OCI-M1 (cell line): Measurements from ENCODE around the gene TRIM44.
"Not testable (repeated sequence)": the region's sequence is repeated elsewhere in the genome, so short reads cannot be mapped to it uniquely, and the experiment has no call there.

Experiments
- DNase-seq: peaks from one replicate; lab custom pipeline; 2025; lab: John Stamatoyannopoulos, UW

The TRIM44 gene

GRCh38 chr11:35815556-35816315 lies 153.2 kb downstream of the TRIM44 start:
- DNase-seq: no peak

DNA sequence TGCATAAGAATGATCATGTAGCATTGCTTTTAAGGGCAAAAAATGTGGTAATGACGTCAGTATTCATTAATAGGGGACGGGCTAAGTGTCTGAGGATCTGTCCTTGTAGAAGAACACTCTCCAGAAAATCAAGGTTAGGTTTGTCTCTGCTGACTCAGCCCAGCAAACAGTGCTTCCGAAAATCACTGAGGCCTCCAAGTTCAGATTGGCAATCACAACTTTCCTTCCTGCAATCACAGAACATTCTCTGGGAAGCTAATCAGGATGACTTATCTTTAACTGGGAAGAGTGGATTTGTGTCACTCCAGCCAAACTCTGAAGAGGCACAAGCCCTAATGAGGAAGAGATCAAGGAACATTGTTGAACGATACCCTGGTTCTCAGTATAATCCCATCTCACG lies 158.0 kb downstream of the TRIM44 start:
- DNase-seq: no peak

GRCh38 chr11:35822815-35823495 lies 160.4 kb downstream of the TRIM44 start:
- peak; percentile 76 for DNase-seq

DNA sequence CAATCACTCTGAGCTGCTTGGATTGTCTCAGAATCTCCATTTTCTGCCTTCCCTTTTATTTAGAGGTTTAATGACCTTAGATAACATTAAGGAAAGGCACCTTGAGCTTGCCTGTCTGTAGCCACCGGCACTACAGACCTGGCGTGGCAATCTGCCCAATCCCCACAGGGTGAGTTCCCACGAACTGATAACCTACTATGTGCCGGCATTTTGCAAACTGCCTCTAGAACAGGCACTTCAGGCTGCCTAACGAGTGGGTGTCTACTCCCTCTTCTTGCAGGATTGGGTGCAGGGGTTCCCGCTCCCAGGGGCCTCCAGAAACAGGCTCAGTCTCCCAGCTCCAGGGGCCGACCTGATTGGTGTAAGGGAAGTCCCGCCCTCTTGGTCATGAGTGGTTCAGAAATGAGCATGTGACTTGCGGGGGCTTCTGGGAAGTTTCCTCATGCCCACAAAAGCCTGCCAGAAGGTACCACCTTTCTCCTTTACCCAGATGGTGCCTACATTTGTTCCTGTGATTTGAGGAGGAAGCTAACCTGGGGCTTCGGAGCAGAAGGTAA lies 161.2 kb downstream of the TRIM44 start:
- DNase-seq: no peak

DNA sequence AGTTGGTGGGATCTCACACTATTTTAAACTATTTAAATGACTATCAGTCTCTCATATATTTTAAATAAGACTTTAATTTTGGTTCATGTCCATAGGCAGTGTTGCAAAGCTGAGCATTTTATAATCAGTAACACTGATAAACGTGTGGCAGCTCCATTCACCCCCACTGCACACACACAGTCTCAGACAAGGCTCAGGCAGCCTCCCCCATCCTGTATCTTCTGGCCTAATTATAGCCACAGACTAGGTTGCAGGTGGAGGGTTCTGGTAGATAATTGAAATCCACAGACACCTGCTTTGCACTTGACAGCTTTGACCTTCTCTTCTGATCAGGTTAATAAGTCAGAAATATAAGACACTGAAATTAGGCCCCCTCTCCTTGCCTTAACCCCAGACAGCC lies 162.8 kb downstream of the TRIM44 start:
- no peak for DNase-seq

DNA sequence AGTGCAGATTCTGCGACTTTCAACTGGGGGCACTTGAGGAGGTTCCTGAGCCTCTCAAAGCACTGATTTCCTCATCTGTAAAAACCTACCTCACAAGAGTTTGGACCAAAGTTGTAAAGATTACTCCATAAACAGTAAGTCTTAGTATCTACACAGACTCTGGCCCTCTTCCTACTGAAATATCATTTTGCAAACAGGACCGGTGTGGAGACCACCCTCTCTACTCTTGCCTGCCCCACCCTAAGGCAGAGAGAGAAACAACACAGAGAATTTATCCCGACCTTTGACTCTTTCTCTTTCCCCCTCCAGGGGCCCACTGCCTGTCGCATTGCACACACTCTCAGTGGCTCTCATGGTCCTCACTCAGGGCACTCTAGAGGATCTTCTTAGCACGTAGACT lies 163.4 kb downstream of the TRIM44 start:
- no peak for DNase-seq

- no peak for DNase-seq
These were observed 164.4 kb downstream of the TRIM44 start for GRCh38 chr11:35826949-35827348.

DNA sequence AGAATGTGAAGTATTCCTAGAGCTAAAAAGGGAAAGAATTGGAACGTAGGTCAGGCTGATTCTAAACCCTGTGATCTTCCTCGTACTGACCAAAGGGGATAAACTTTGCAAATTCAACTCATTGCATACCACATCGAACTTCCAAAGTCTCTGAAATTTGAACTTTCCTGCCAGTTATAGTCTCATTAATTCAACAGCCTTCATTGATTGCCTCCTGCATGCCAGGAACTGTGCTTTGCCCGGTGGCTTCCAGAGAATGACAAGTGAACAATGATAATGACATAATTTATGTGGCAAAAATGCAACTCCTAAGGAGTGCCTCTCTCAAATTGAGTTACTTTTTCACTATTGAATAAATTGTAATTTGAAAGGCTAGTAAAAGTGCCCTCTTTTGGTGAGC lies 173.6 kb downstream of the TRIM44 start:
- no peak for DNase-seq

DNA sequence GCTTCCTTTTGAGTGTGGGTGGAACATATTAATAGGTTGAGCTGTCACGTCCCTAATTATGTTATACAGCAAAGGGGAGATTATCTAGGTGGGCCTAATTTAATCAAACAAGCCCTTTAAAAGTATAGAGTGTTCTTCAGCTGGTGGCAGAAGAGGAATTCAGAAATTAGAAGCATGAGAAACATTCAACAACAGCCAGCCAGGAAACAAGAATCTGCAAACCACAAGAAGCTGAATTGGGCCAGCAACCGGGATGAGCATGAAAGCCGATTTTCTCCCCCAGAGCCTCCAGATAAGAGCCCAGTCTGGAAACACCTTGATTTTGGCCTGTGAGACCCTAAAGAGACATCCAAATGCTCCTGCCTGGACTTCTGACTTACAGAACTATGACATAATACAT lies 175.5 kb downstream of the TRIM44 start:
- DNase-seq: no peak

DNA sequence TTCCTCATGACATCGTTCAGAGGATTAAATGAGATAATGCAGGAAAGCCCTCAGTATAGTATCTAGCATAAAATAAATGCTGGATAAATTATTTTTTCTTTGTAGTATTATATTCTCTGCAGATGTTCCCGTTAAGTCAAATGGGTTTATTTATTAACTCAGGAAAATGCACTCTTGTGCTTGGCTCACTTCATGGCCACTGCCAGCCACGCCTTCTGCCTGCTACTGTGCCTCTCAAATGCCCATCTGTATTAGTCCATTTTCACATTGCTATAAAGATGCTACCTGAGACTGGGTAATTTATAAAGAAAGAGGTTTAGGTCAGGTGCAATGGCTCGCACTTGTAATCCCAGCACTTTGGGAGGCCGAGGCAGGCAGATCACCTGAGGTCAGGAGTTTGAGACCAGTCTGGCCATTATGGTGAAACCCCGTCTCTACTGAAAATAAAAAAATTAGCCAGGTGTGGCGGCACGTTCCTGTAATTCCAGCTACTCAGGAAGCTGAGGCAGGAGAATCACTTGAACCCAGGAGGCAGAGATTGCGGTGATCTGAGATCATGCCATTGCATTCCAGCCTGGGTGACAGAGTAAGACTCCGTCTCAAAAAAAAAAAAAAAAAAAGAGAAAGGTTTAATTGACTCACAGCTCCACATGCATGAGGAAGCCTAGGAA lies 176.3 kb downstream of the TRIM44 start:
- DNase-seq: not testable (repeated sequence)

GRCh38 chr11:35839368-35840161 lies 177.0 kb downstream of the TRIM44 start:
- no peak for DNase-seq

DNA sequence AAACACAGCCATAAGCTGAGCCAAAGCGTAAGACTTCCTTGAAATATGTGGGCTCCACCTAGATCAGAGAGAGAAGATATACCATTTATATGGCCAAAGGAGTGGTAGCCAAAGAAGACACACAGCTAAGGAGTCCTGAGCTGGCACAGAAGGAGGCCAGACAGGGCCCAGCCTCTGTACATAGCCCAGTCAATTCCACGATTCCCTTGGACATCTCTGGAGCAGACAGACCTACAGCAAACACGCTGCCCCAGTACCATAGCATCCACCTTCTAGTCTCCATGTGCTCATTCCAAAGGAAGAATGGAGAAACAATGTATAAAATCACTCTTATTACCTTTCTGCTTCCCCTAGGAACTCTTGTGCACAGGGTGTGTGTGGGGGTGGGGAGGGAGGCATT lies 179.2 kb downstream of the TRIM44 start:
- no peak for DNase-seq

DNA sequence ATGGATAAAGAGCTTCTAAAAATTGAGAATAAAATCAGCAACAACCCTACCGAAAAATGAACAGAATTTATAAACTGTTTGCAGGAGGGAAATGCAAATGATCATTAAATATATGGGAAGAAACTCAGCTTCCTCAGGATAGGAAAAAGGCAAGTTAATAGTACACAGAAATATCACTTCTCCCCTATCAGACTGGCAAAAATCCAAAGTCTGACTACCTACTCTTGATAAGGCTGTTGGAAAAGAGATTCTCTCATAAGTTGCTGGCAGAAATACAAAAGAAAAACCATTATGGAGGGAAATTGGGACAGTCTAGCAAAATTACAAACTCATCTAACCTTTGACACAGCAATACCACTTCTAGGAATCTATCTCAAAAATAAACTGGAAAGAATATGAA lies 180.4 kb downstream of the TRIM44 start:
- no peak for DNase-seq

DNA sequence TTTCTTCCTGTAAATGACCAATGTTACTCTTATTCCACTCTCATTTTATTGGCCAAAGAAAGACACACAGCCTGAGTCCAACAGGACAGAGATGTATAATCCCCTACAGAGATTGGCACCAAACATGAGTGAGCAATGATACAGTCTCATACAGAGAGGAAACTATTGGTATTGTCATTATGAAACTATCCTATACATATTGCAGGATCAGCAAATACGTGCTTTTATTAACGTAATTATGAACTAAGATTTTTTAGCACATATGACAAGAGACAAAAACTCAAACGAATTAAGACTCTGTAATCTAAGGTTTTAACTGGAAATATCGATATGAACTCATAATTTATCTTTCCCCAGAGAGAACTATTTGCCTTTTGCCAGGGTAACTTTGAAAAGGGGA lies 182.0 kb downstream of the TRIM44 start:
- DNase-seq: no peak

DNA sequence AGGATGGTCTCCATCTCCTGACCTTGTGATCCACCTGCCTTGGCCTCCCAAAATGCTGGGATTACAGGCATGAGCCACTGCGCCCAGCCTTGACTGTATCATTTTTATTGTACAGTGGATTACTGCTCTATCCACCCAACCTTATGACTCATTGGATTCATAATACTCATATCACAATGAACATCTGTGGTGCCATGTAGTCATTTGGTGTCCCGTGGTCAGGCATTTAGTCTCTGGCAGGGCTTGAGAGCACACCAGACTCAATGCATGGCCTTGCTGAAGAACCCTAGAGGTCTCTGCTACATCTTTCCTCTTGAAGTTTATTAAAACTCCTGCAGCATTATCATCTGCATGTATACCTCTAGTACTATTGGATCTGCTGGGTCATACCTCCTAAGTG lies 183.3 kb downstream of the TRIM44 start:
- peak; percentile 43 for DNase-seq

GRCh38 chr11:35846874-35847273 lies 184.3 kb downstream of the TRIM44 start:
- DNase-seq: no peak

- DNase-seq: no peak
These were observed 184.9 kb downstream of the TRIM44 start for GRCh38 chr11:35847473-35847872.

DNA sequence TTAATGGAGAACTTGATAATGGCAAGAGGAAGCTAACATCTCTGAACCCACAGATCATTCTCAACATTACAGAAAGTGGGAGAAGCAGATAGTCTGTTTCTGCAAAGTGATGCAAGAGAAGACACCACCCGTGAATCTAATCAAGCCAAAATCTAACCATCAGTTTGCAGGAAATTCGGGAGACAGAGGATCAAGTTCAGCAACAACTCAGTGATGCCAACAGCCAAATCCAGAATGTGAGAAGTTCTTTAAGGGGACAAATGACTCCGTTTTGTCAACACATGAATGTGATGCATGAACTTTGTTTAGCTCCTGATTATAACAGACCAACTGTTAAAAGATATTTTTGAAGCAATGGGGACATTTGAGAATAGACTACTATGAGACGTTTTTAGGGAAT lies 186.0 kb downstream of the TRIM44 start:
- DNase-seq: no peak

- DNase-seq: no peak
These were observed 187.6 kb downstream of the TRIM44 start for GRCh38 chr11:35850191-35850590.

- no peak for DNase-seq
These were observed 188.8 kb downstream of the TRIM44 start for GRCh38 chr11:35851342-35851741.

GRCh38 chr11:35852056-35852455 lies 189.5 kb downstream of the TRIM44 start:
- DNase-seq: no peak

DNA sequence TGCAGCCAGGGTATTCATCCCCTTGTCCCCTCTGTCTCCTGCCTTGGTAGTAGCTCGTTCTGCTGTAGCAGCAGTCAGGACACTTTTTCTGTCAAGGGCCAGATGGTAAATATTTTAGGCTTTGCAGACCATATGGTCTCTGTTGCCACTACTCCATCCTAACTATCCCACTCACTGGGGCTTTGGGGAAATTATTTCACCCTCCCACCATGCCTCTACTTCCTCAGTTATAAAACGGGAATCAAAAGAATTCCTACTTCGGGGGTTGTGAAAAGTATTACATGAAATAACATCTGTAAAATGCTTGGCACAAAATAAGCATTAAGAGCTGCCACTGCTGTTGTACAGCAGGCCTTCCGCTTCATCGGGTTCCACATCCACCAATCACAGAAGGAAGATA lies 191.4 kb downstream of the TRIM44 start:
- no peak for DNase-seq
